ENCODE measurements around the gene NEURL1.
A peak's percentile ranks its signal among the peaks of the same experiment; 100 is the strongest.

The NEURL1 gene

DNA sequence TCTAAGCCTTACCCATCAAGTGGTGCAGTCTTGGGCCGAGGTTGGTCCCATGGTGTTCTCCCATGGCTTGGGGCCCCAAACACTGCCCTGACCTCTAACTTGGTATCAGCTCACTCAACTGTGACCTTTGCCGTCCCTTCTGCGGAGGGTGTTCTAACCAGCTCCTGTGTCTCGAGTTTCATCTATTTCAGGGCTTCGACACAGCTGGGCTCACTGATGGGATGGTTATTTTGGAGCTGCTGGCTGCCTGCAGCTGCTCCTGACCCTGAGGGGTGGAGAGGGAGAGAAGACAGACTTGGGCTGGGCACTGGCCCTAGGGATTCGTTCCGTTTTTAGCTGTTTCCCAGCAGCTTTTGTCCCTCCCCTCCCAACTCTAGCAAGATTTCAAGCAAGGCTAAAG lies 86.9 kb downstream of the NEURL1 start:
- no peak for DNase-seq
- no peak overlapping the region for H3K4me3 ChIP-seq
- intact Hi-C loops (cut with DNase I; ENCODE audit: low total_unique reads): no loop called here
- H3K27me3 ChIP-seq: peaks cover 0 to 11% of the 10 kb centered on the region in 2 donors
- H3K4me1 ChIP-seq: peaks cover 0 to 32% (median 17%) of the 10 kb centered on the region in 4 donors
- H3K36me3 ChIP-seq: no peaks in the 10 kb centered on the region
- no peaks in the 10 kb centered on the region for H3K9me3 ChIP-seq
- no peak for TF ChIP-seq CTCF (IDR thresholded peaks at IDR 0.05)
- peak overlapping the region; percentile 36 to 41 for H3K27ac ChIP-seq

- H3K27me3 ChIP-seq: peaks cover 0 to 11% of the 10 kb centered on the region in 2 donors
These were observed 88.0 kb downstream of the NEURL1 start for GRCh38 chr10:103581499-103581898.

GRCh38 chr10:103582331-103583123 lies 89.0 kb downstream of the NEURL1 start:
- Histone ChIP-seq H3K27me3 (peaks cover 0 to 11% of the 10 kb centered on the region in 2 donors), H3K9me3 (no peaks in the 10 kb centered on the region), H3K4me3 (no peak overlapping the region), H3K4me1 (peaks cover 0 to 32% (median 17%) of the 10 kb centered on the region in 4 donors), H3K36me3 (peaks cover 3 to 11% (median 3%) of the 10 kb centered on the region in 3 donors), H3K27ac (peak overlapping the region; percentile 21 to 25)
- intact Hi-C loops (cut with DNase I; ENCODE audit: low total_unique reads): no loop called here
- DNase-seq: no peak
- no peak for TF ChIP-seq CTCF (IDR thresholded peaks at IDR 0.05)

More at GRCh38 chr10:103581499-103581898, 88.0 kb downstream of the NEURL1 start:
- no peaks in the 10 kb centered on the region for H3K9me3 ChIP-seq
- no peak overlapping the region for H3K27ac ChIP-seq
- TF ChIP-seq CTCF (IDR thresholded peaks at IDR 0.05): no peak
- no peak for DNase-seq
- H3K4me3 ChIP-seq: no peak overlapping the region
- peaks cover 0 to 3% (median 0%) of the 10 kb centered on the region in 3 donors for H3K36me3 ChIP-seq
- peaks cover 0 to 32% (median 17%) of the 10 kb centered on the region in 4 donors for H3K4me1 ChIP-seq
- intact Hi-C loops (cut with DNase I; ENCODE audit: low total_unique reads): no loop called here

GRCh38 chr10:103583871-103584215 lies 90.3 kb downstream of the NEURL1 start:
- no peak overlapping the region for H3K4me3 ChIP-seq
- H3K4me1 ChIP-seq: peaks cover 0 to 32% (median 17%) of the 10 kb centered on the region in 4 donors

More at GRCh38 chr10:103583871-103584215, 90.3 kb downstream of the NEURL1 start:
- Histone ChIP-seq H3K36me3 (peaks cover 10 to 25% (median 14%) of the 10 kb centered on the region in 3 donors), H3K27me3 (peaks cover 0 to 11% of the 10 kb centered on the region in 2 donors), H3K27ac (no peak overlapping the region), H3K9me3 (peaks cover 0 to 9% (median 4%) of the 10 kb centered on the region in 3 donors)
- no peak for DNase-seq
- intact Hi-C loops (cut with DNase I; ENCODE audit: low total_unique reads): no loop called here
- TF ChIP-seq CTCF (IDR thresholded peaks at IDR 0.05): no peak

All from tibial artery (tissue), 4 donors.